Measurements from ENCODE around the gene RFX7.

RFX7 gene

GRCh38 chr15:56042498-56042897 lies 201.2 kb downstream of the RFX7 start:
- DNase-seq: no peak

GRCh38 chr15:56042031-56042430 lies 201.6 kb downstream of the RFX7 start:
- no peak for DNase-seq

- no peak for DNase-seq
Observed at GRCh38 chr15:56040081-56041035, 203.3 kb downstream of the RFX7 start.

- no peak for DNase-seq
Observed at GRCh38 chr15:56038707-56039106, 205.0 kb downstream of the RFX7 start.

- no peak for DNase-seq
Observed at GRCh38 chr15:56038015-56038414, 205.7 kb downstream of the RFX7 start.
